DND-41 (cell line): Measurements from ENCODE around the gene RAD51B.
A peak's percentile ranks its signal among the peaks of the same experiment; 100 is the strongest.

ENCODE experiments used
- ATAC-seq: fragments of 200-7000 bp; cut with Tn5 transposase; 3 replicates; pipeline ENCODE4 v1.9.1; 2021; ENCODE audit warnings: low read depth; ENCODE audit not compliant: insufficient read depth
- DNase-seq: peaks from one replicate; pipeline ENCODE4 v3.0.0-alpha.2; 2020
- H2AFZ ChIP-seq: 2 replicates; pipeline ENCODE4 v1.6.0; 2012; ENCODE audit warnings: low read depth, low read length
- H3K27ac ChIP-seq: 2 replicates; pipeline ENCODE4 v1.5.1; 2012; ENCODE audit warnings: low read length, inconsistent platforms
- H3K27me3 ChIP-seq: fragments of 200-600 bp; sonication (generic); 2 replicates; pipeline ENCODE4 v1.6.0; 2012; ENCODE audit warnings: low read length, mild to moderate bottlenecking, inconsistent platforms; ENCODE audit not compliant: insufficient read depth, poor library complexity
- H3K36me3 ChIP-seq: 2 replicates; pipeline ENCODE4 v1.5.1; 2012; ENCODE audit warnings: low read length, inconsistent platforms; ENCODE audit not compliant: insufficient read depth
- H3K4me1 ChIP-seq: 2 replicates; pipeline ENCODE4 v1.5.1; 2012; ENCODE audit warnings: mild to moderate bottlenecking, low read length; ENCODE audit not compliant: insufficient read depth
- H3K4me2 ChIP-seq: 2 replicates; pipeline ENCODE4 v1.6.0; 2012; ENCODE audit warnings: mild to moderate bottlenecking, moderate library complexity, low read length, inconsistent platforms; ENCODE audit not compliant: insufficient read depth
- H3K4me3 ChIP-seq, 2 experiments: fragments of 200-600 bp in 1 of 2; shearing (Covaris generic) in 1 of 2; 2 replicates each; pipeline ENCODE4 v1.5.1; 2012 to 2016; ENCODE audit warnings: inconsistent platforms in 2 of 2, low read length in 2 of 2, mild to moderate bottlenecking in 2 of 2, low read depth in 1 of 2, moderate library complexity in 1 of 2
- H3K79me2 ChIP-seq: 2 replicates; pipeline ENCODE4 v1.6.0; 2012; ENCODE audit warnings: low read length, inconsistent platforms; ENCODE audit not compliant: insufficient read depth
- H3K9ac ChIP-seq: 2 replicates; pipeline ENCODE4 v1.6.0; 2012; ENCODE audit warnings: low read depth, mild to moderate bottlenecking, inconsistent platforms, low read length, moderate library complexity
- H3K9me3 ChIP-seq: 2 replicates; pipeline ENCODE4 v1.5.1; 2012; ENCODE audit warnings: low read length, moderate library complexity, mild to moderate bottlenecking, inconsistent platforms; ENCODE audit not compliant: insufficient read depth, severe bottlenecking
- H4K20me1 ChIP-seq: 2 replicates; pipeline ENCODE4 v1.6.0; 2012; ENCODE audit warnings: low read length; ENCODE audit not compliant: insufficient read depth
- CTCF ChIP-seq: IDR thresholded peaks from 2 replicates; pipeline ENCODE4 v1.5.1; 2012; ENCODE audit warnings: borderline replicate concordance, low read length, moderate library complexity, mild to moderate bottlenecking; ENCODE audit not compliant: poor library complexity, severe bottlenecking; ENCODE audit errors: extremely low read depth
- EZH2 ChIP-seq: IDR thresholded peaks from 3 replicates; pipeline ENCODE4 v1.6.1; 2012; ENCODE audit warnings: borderline replicate concordance, low read depth, mild to moderate bottlenecking, moderate library complexity, low read length, inconsistent platforms; ENCODE audit not compliant: severe bottlenecking

RAD51B gene

GRCh38 chr14:68341411-68342212 is 522.0 kb downstream of the RAD51B start:
- no peaks in the 10 kb centered on the region for H3K36me3 ChIP-seq
- no peak for ATAC-seq
- no peaks in the 10 kb centered on the region for H4K20me1 ChIP-seq
- no peak overlapping the region for H3K27ac ChIP-seq
- no peak overlapping the region for H2AFZ ChIP-seq
- no peaks in the 10 kb centered on the region for H3K27me3 ChIP-seq
- DNase-seq, result no peak
- no peak overlapping the region for H3K9ac ChIP-seq
- H3K4me3 ChIP-seq, result no peak overlapping the region
- no peak overlapping the region for H3K4me2 ChIP-seq
- H3K4me1 ChIP-seq, result 0 out of 2 replicates have a peak, but pooled peaks cover 4% of the 10 kb centered on the region
- no peak for TF ChIP-seq CTCF
- TF ChIP-seq EZH2, result no peak
- no peaks in the 10 kb centered on the region for H3K9me3 ChIP-seq
- H3K79me2 ChIP-seq, result no peaks in the 10 kb centered on the region

GRCh38 chr14:68342216-68342763 is 522.7 kb downstream of the RAD51B start:
- no peaks in the 10 kb centered on the region for H3K27me3 ChIP-seq
- no peaks in the 10 kb centered on the region for H3K9me3 ChIP-seq
- H4K20me1 ChIP-seq, result no peaks in the 10 kb centered on the region
- ATAC-seq (no peak), DNase-seq (no peak)
- no peak overlapping the region for H3K27ac ChIP-seq
- H3K4me2 ChIP-seq, result no peak overlapping the region
- H3K4me3 ChIP-seq, result no peak overlapping the region
- TF ChIP-seq EZH2 (no peak), CTCF (no peak)
- no peak overlapping the region for H2AFZ ChIP-seq
- 0 out of 2 replicates have a peak, but pooled peaks cover 4% of the 10 kb centered on the region for H3K4me1 ChIP-seq
- H3K36me3 ChIP-seq, result no peaks in the 10 kb centered on the region
- H3K9ac ChIP-seq, result no peak overlapping the region
- H3K79me2 ChIP-seq, result no peaks in the 10 kb centered on the region

- peak; percentile 64 for DNase-seq
- H3K9ac ChIP-seq, result no peak overlapping the region
- H3K27me3 ChIP-seq, result no peaks in the 10 kb centered on the region
- H2AFZ ChIP-seq, result no peak overlapping the region
- no peak for TF ChIP-seq EZH2
- peak; percentile 7 for TF ChIP-seq CTCF
- H3K27ac ChIP-seq, result no peak overlapping the region
- no peaks in the 10 kb centered on the region for H4K20me1 ChIP-seq
- H3K4me3 ChIP-seq, result no peak overlapping the region
- no peaks in the 10 kb centered on the region for H3K36me3 ChIP-seq
- H3K9me3 ChIP-seq, result no peaks in the 10 kb centered on the region
- ATAC-seq, result peak; percentile 98
- H3K4me1 ChIP-seq, result 0 out of 2 replicates have a peak, but pooled peaks cover 4% of the 10 kb centered on the region
- no peaks in the 10 kb centered on the region for H3K79me2 ChIP-seq
- no peak overlapping the region for H3K4me2 ChIP-seq
Observed at GRCh38 chr14:68343534-68344118, 524.0 kb downstream of the RAD51B start.
